GM18520 (cell line): ENCODE results near the gene SFSWAP.
"Not testable (repeated sequence)": the region's sequence is repeated elsewhere in the genome, so short reads cannot be mapped to it uniquely, and the experiment has no call there.

Experiments used
- ATAC-seq: cut with Tn5 transposase; IDR thresholded peaks from one replicate; pipeline ENCODE4 v1.9.1; 2021; ENCODE audit not compliant: unreplicated experiment

The SFSWAP gene

DNA sequence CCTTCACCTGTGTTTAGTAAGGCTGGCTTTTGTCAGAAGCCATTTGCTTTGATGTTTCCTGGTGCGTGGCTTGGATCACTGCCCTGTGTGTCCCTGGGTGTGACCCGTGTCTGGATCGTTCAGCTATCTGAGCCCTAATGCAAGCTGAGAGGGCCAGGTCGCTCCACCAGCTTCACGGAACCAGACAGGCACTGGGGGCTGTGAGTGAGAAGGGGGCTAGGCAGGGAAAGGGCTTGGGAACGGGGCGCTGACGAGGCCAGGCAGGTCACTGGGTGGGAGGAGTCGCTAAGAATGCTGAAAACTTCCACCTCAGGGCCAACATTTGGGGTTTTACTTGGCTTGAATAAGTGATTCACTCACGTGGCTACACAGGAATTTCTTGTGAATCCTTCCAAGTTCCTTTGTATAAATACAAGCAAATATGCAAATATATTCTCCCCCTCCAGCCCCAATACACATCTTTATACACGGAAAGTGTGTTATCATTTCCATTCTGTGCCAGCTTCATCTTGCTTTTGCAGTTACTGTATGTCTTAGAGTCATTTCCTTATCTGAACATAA is 93.2 kb downstream of the SFSWAP start:
- no peak for ATAC-seq

DNA sequence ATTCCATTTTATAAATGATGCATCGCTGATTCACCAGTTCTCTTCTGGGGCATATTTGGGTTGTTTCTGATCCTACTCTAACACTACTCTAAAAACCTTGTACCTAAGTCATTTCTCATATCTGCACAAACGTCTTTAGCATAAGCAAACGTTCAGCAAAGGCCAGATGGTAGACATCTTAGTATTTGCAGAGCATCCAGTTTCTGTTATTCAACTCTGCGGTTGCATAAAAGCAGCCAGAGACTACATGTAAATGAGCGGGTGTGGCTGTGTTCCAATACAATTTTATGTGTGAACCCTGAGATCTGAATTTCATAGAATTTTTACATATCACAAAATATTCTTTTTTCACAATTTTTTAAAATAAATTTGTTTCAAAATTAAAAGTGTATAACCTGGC is 94.5 kb downstream of the SFSWAP start:
- ATAC-seq = no peak

DNA sequence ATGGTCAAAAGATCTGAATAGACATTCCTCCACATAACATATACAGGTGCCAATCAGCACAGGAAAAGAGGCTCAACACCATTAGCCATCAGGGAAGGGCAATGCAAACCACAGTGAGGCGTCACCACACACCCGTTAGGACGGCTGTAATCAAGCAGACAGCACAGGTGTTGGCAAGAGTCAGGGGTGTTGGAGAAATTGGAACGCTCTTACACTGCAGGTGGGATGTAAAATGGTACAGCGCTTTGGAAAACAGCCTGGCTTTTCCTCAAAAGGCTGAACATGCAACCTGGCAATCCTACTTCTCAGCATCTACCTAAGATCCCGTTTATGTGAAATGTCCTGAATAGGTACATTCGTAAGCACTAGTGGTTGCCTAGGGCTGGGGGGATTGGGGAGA is 95.8 kb downstream of the SFSWAP start:
- ATAC-seq = no peak

- no peak for ATAC-seq
Observed at GRCh38 chr12:131808744-131809371, 98.0 kb downstream of the SFSWAP start.

DNA sequence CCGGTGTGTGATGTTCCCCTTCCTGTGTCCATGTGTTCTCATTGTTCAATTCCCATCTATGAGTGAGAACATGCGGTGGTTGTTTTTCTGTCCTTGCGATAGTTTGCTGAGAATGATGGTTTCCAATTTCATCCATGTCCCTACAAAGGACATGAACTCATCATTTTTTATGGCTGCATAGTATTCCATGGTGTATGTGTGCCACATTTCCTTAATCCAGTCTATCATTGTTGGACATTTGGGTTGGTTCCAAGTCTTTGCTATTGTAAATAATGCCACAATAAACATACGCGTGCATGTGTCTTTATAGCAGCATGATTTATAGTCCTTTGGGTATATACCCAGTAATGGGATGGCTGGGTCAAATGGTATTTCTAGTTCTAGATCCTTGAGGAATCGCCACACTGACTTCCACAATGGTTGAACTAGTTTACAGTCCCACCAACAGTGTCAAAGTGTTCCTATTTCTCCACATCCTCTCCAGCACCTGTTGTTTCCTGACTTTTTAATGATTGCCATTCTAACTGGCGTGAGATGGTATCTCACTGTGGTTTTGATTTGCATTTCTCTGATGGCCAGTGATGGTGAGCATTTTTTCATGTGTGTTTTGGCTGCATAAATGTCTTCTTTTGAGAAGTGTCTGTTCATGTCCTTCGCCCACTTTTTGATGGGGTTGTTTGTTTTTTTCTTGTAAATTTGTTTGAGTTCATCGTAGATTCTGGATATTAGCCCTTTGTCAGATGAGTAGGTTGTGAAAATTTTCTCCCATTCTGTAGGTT is 98.8 kb downstream of the SFSWAP start:
- ATAC-seq = not testable (repeated sequence)

DNA sequence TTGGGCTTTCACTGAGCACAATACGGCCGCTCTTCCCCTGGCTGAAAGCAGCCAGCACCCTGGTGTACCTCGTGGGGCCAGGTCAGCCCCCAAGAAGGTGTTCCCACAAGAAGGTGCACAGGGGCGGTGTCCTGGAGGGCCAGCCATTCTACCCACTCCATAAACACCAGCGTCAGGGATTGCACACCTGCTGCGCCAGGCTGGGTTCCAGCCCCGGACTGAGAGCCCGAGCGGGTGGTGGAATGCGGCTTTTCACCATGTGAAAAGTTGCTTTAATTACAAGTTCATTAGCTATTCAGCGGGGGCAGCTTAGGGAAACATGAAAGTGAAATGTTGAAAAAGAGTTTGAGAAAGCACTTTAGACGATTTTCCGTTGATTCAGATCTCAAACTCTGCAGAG is 99.8 kb downstream of the SFSWAP start:
- no peak for ATAC-seq

GRCh38 chr12:131815131-131815530 is 104.2 kb downstream of the SFSWAP start:
- ATAC-seq = no peak

GRCh38 chr12:131816495-131816894 is 105.6 kb downstream of the SFSWAP start:
- no peak for ATAC-seq

DNA sequence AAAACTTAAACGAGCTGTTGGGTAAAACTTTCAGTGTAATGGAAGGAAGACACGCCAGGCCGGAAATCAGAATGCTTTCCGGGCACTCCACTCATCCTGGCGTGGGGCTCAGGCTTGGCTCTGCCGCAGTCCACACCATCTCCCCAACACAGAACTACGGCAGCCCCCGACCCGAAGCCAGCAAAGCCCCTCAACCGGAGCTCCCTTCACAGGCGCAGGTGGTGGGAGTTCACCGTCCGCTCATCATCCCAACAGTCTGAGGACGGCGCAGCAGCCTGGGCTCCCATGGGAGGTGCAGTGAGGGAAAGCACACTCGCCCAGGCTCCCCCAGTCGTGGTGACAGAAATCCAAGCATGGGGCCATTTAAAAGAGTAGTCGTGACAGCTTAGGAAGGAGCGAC is 106.4 kb downstream of the SFSWAP start:
- ATAC-seq = no peak

GRCh38 chr12:131818821-131819585 is 108.1 kb downstream of the SFSWAP start:
- no peak for ATAC-seq

DNA sequence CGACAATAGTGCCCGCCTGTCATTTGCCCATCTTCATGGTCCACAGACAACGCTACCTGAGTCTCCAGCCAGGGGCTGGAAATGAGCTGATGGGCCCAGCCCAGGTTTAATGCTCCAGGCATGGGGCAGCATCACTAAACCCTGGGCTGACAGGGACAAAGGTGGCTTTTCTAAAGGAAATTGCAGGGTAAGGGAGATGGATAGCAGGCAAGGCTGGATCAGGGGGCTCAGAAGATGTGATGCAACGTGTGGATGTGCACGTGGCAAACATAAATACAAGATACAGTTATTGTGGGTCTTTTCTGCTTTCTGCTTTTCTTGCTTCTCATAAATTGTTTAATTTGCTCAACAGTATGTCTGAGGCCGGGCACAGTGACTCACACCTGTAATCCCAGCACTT is 113.6 kb downstream of the SFSWAP start:
- no peak for ATAC-seq

DNA sequence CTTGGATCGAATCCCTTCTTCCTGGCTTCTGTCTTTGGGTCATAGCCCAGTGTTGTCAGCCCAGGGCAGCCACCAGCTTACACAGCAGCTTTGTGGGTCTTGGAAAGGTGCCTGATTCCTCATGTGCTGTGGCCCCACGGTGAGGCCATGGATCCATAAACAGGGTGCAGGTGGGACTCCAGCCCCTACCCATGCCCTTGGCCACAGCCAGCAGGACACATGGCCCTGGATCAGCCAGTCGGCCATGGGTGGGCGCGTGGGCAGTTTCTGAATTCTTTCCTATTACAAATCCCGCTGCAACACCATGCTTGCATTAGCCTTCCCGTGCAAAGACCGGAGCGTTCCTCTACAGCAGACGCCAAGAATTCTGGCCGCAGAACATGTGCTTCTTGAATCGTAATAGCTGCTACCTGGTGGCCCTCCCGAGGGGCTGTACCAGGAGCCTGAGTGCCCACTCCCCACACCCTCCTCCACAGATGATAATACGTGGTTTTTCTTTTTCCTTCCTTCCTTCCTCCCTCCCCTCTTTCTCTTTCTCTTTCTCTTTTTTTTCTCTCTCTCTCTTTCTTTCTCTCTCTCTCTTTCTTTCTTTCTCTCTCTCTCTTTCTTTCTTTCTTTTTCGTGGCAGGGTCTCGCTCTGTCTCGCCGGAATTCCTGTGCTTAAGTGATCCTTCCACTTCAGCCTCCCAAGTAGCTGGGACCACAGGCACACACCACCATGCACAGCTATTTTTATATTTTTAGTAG is 114.4 kb downstream of the SFSWAP start:
- no peak for ATAC-seq

DNA sequence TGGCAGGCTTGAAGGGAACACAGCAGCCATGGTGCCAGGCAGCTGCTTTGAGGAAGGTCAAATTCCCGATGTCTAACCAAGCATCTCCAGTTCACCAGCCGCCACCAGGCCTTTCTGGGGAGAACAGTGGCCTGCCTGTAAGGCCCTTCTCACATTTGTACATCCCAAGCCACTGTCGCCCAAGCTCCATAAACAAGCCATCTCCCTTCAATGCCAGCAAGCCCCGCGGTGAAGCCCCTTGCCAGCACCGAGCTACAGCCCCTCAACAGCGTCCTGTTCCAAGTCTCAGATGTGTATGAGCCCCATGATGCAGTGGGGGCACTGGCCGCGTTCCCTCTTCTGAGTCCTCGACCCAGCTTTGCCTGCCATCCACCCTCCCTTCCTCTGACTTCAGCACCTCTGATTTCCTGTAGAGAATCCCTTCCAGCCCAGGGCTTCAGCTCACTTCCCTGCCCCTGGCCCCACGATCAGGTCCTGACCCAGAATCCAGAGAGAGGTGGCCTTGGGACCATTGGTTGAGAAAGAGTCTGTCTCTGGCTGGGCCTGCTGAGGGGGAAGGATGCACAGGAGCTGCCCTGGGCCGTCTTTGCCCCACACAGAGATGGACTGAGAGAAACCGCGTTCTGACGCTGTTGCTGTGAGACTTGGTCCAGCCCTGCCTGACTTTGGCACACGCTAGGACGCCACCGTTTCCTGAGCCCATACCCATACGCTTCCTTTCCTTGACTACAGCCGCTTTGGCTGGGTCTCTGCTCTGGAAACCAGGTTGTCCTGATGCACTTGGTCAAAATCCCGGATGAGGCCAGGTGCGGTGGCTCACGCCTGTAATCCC is 115.4 kb downstream of the SFSWAP start:
- no peak for ATAC-seq

DNA sequence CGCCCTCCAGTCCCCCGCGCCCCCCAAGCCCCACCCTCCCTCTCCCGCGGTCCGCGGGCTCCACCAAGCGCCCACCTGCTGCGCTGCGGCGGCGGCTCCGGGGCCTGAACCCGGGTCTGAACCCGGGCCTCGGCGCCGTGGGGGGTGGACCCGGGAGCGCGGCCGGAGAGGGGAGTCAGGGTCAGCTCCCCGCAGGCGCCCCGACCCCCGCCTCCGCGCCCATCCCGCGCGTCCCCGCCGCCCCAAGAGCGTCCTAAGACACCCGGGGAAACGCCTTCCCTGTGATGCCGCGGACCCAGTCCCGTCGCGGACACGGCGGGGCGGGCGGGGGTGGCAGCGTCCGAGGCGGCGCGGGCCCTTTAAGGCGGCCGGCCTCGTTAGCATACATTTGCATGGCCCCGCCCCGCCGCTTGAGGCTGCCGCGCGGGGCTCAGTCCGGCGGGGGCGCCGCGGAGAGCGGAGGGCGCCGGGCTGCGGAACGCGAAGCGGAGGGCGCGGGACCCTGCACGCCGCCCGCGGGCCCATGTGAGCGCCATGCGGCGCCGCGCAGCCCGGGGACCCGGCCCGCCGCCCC is 117.2 kb downstream of the SFSWAP start, which contains the start of gene MMP17:
Gene MMP17, plus strand, starts transcription at position 433 of the 574 bp plus-strand sequence. Its CDS starts 102 bp downstream, at position 535.
- no peak for ATAC-seq

DNA sequence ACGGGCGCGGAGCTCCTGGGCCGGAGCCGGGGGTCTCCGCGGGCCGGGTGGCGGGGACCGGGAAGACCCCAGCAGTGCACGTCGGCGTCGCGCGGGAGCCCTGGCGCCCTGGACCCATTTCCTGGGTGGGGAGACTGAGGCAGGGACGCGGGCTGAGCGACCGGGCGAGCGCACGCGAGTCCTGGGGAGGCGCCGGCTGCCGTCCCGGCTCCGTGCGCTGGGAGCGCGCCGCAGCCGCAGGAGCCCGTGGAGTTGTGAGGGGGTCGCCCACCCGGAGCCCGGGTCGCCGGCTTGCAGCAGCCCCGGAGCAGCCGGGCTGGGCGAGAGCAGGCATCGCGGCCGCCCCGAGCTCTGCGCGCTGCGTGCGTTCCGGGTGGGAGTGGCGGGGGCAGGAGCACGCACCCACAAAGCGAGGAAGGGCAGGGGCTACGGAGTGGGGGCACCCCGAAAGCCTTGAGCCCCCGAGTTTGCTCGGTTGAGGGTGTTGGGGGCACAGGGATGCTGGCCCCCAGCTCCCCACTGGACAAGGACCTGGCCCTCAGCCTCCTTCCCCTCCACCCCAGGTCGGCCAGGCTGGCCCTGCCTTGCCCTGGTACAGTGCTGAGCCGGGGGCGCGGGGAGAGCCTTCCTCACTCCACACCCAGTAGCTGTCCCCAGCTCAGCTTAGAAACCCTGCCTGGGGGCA is 117.9 kb downstream of the SFSWAP start:
- ATAC-seq = no peak

- no peak for ATAC-seq
Observed at GRCh38 chr12:131829356-131829747, 118.5 kb downstream of the SFSWAP start.

- ATAC-seq = no peak
Observed at GRCh38 chr12:131829791-131830334, 119.0 kb downstream of the SFSWAP start.

GRCh38 chr12:131830335-131830913 is 119.5 kb downstream of the SFSWAP start:
- ATAC-seq = no peak
